Nephron progenitor cell (in vitro differentiated cells): Measurements from ENCODE around the gene SCD5.

Experiments used
- DNase-seq: peaks from one replicate; pipeline ENCODE4 v3.0.0; 2021
- H3K27ac Mint-ChIP-seq: 2 replicates; pipeline ENCODE4 v1.8.0; 2021; ENCODE audit warnings: mild to moderate bottlenecking, moderate library complexity, mixed read lengths
- H3K27me3 Mint-ChIP-seq: 2 replicates; pipeline ENCODE4 v1.8.0; 2021; ENCODE audit warnings: mild to moderate bottlenecking, low read depth, mixed read lengths; ENCODE audit not compliant: poor library complexity
- H3K36me3 Mint-ChIP-seq: 2 replicates; pipeline ENCODE4 v1.8.0; 2021; ENCODE audit warnings: low read depth, mixed read lengths
- H3K4me1 Mint-ChIP-seq: 2 replicates; pipeline ENCODE4 v1.8.0; 2021; ENCODE audit warnings: mixed read lengths
- H3K4me3 Mint-ChIP-seq: 2 replicates; pipeline ENCODE4 v1.8.0; 2021; ENCODE audit warnings: mild to moderate bottlenecking, moderate library complexity, mixed read lengths
- H3K9me3 Mint-ChIP-seq: 2 replicates; pipeline ENCODE4 v1.8.0; 2021; ENCODE audit warnings: mild to moderate bottlenecking, moderate library complexity, mixed read lengths
- CTCF ChIP-seq: fragments of 200-600 bp; sonication (generic); IDR thresholded peaks from 2 replicates; pipeline ENCODE4 v1.5.0; 2021; ENCODE audit warnings: antibody characterized with exemption

Gene SCD5

GRCh38 chr4:82645936-82646565 is 152.5 kb downstream of the SCD5 start:
- no peaks in the 10 kb centered on the region for H3K9me3 Mint-ChIP-seq
- peaks cover 20% of the 10 kb centered on the region for H3K4me1 Mint-ChIP-seq
- H3K36me3 Mint-ChIP-seq = peaks cover 8% of the 10 kb centered on the region
- TF ChIP-seq CTCF = no peak
- peak overlapping the region; percentile 21 for H3K27ac Mint-ChIP-seq
- no peak for DNase-seq
- peaks cover 8% of the 10 kb centered on the region for H3K27me3 Mint-ChIP-seq
- no peak overlapping the region for H3K4me3 Mint-ChIP-seq

DNA sequence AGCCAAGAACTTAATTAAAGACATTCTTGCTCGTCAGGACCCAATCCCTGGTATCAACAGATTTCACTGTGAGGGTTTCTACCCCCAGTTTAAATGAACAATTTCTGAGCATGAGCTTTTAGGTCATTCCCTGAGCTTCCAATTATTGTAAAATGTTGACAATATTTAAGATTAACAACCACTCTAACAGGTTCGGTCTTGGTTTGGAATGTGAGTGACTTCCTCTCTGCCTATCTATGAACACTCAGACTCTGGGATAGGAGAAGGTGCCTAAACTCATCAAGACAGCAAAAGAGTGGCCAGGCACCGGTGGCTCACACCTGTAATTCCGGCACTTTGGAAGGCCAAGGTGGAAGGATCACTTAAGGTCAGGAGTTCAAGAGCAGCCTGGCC is 153.9 kb downstream of the SCD5 start:
- H3K36me3 Mint-ChIP-seq = peaks cover 5% of the 10 kb centered on the region
- peaks cover 28% of the 10 kb centered on the region for H3K4me1 Mint-ChIP-seq
- no peak for DNase-seq
- no peaks in the 10 kb centered on the region for H3K9me3 Mint-ChIP-seq
- H3K27me3 Mint-ChIP-seq = peaks cover 8% of the 10 kb centered on the region
- TF ChIP-seq CTCF = no peak
- H3K4me3 Mint-ChIP-seq = no peak overlapping the region
- H3K27ac Mint-ChIP-seq = peak overlapping the region; percentile 24

GRCh38 chr4:82643994-82644733 is 154.4 kb downstream of the SCD5 start:
- H3K27ac Mint-ChIP-seq = no peak overlapping the region

GRCh38 chr4:82642331-82642730 is 156.3 kb downstream of the SCD5 start:
- Mint-ChIP-seq H3K4me3 (no peak overlapping the region), H3K27me3 (peaks cover 8% of the 10 kb centered on the region), H3K36me3 (no peaks in the 10 kb centered on the region), H3K9me3 (no peaks in the 10 kb centered on the region), H3K4me1 (peaks cover 28% of the 10 kb centered on the region), H3K27ac (no peak overlapping the region)
- TF ChIP-seq CTCF = no peak
- DNase-seq = no peak

More at GRCh38 chr4:82643994-82644733, 154.4 kb downstream of the SCD5 start:
- Mint-ChIP-seq H3K36me3 (peaks cover 5% of the 10 kb centered on the region), H3K4me3 (no peak overlapping the region), H3K4me1 (peaks cover 28% of the 10 kb centered on the region), H3K9me3 (no peaks in the 10 kb centered on the region), H3K27me3 (peaks cover 8% of the 10 kb centered on the region)
- DNase-seq = no peak
- no peak for TF ChIP-seq CTCF

GRCh38 chr4:82640540-82640939 is 158.1 kb downstream of the SCD5 start:
- Mint-ChIP-seq H3K27me3 (peaks cover 3% of the 10 kb centered on the region), H3K9me3 (no peaks in the 10 kb centered on the region), H3K27ac (peak overlapping the region; percentile 30), H3K4me1 (peaks cover 16% of the 10 kb centered on the region), H3K36me3 (no peaks in the 10 kb centered on the region), H3K4me3 (no peak overlapping the region)
- no peak for TF ChIP-seq CTCF
- no peak for DNase-seq

DNA sequence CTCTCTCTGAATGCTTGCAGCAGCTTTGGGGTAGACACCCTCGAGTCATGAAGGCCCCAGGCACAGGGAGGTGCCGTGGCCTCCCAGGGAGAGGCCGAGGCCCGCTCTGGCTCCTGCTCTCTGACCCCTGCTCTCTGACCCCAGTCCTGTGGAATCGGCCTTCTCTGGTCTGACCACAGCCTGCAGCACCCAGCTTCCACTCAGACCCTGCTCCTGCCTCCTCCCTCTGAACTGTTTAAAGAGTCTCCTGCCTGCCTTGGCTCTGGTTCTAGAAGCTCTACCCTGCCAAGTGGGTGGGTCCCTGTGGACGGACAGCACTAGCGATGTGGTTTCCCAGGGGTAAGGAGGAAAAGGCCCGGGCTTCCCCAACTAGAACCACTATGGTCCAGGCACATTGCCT is 158.6 kb downstream of the SCD5 start:
- DNase-seq = no peak
- Mint-ChIP-seq H3K9me3 (no peaks in the 10 kb centered on the region), H3K27ac (peak overlapping the region; percentile 71), H3K36me3 (peaks cover 2% of the 10 kb centered on the region), H3K4me3 (no peak overlapping the region), H3K4me1 (peaks cover 10% of the 10 kb centered on the region), H3K27me3 (peaks cover 3% of the 10 kb centered on the region)
- TF ChIP-seq CTCF = no peak
